Kidney (tissue), 22 donors: ENCODE measurements around the gene RNU7-1. TPM values are rescaled to one million over a fixed set of nuclear protein-coding genes. Genes with fewer than 3 reads are reported as not detected.

Experiments
- DNase-seq, 5 donors: peaks; one replicate each; pipeline ENCODE4 v3.0.0-alpha.2; 2013 to 2020
- FAIRE-seq: peaks from 2 replicates; lab custom pipeline; 2012; peaks lifted over from hg19 to GRCh38; lab: Jason Lieb, UNC
- H3K27ac ChIP-seq, 2 donors: one replicate each; pipeline ENCODE4 v1.7.0; 2013; ENCODE audit warnings: low read depth in 2 of 2, low read length in 2 of 2, inconsistent platforms in 1 of 2
- H3K27me3 ChIP-seq: one replicate; pipeline ENCODE4 v1.7.1; 2013; ENCODE audit warnings: low read length, inconsistent platforms; ENCODE audit not compliant: control insufficient read depth, insufficient read depth
- H3K36me3 ChIP-seq, 3 donors: one replicate each; pipeline versions ENCODE4 v1.7.0 to v1.7.1; 2013; ENCODE audit warnings: low read length in 3 of 3, control low read depth in 1 of 3, inconsistent platforms in 1 of 3; ENCODE audit not compliant: insufficient read depth in 3 of 3, control insufficient read depth in 2 of 3
- H3K4me1 ChIP-seq, 3 donors: one replicate each; pipeline versions ENCODE4 v1.7.0 to v1.7.1; 2013; ENCODE audit warnings: low read length in 3 of 3, inconsistent platforms in 1 of 3, low read depth in 1 of 3; ENCODE audit not compliant: control insufficient read depth in 2 of 3, insufficient read depth in 2 of 3
- H3K4me3 ChIP-seq, 3 donors: one replicate each; pipeline versions ENCODE4 v1.7.0 to v1.8.1; 2013; ENCODE audit warnings: low read length in 3 of 3, control low read depth in 1 of 3, inconsistent platforms in 1 of 3
- H3K9ac ChIP-seq, 3 donors: one replicate each; pipeline versions ENCODE4 v1.7.0 to v1.7.1; 2013; ENCODE audit warnings: low read length in 3 of 3, control low read depth in 1 of 3, inconsistent platforms in 1 of 3
- H3K9me3 ChIP-seq, 3 donors: one replicate each; pipeline versions ENCODE4 v1.7.0 to v1.7.1; 2013; ENCODE audit warnings: low read length in 3 of 3, control low read depth in 1 of 3, inconsistent platforms in 1 of 3; ENCODE audit not compliant: control insufficient read depth in 2 of 3, insufficient read depth in 1 of 3
- CTCF ChIP-seq: IDR thresholded peaks from 3 replicates; pipeline ENCODE4 v1.5.1; 2012; ENCODE audit warnings: mild to moderate bottlenecking, moderate library complexity, borderline replicate concordance; ENCODE audit not compliant: insufficient read depth; ENCODE audit errors: extremely low read depth
- intact Hi-C: fragments of 100-400 bp; cut with DNase I; formaldehyde crosslinking; loops from one replicate; pipeline ENCODE4 v1.11.1; 2022
- long read RNA-seq, 10 donors: library from polyadenylated mRNA in 1 of 10; unstranded in 1 of 10; transcript quantifications; one replicate each; pipeline ENCODE4 v2.0.0 and lab custom pipeline, GENCODE V29; 2021 to 2026
- polyA plus RNA-seq: library from polyadenylated mRNA; stranded (reverse); fragments of 350-450 nt; fragmentation: Illumina TruSeq; extraction: RNeasy Lipid Tissue Mini Kit (QIAGEN cat#74804); gene quantifications from one replicate; pipeline ENCODE4 v1.2.3, GENCODE V29; 2014; ENCODE audit warnings: low read depth, low replicate concordance; ENCODE audit not compliant: insufficient read depth
- total RNA-seq: library from RNA; stranded (reverse); fragmentation: NEBNext Ultra II Directional; extraction: Animal tissue kit (Norgen Biotek cat#: 25700); gene quantifications from one replicate; pipeline ENCODE4 v1.2.1, GENCODE V29; 2021
- donor health status: control.
- donor health status: control.
- donor health status: control.
- donor health status: control.
- donor health status: control.
- donor health status: DM: yes; HTN: yes; CAD: no.
- donor health status: Normal renal cell carcinoma (clear cell type).

RNU7-1 gene
- not detected for total RNA-seq
- not detected for polyA plus RNA-seq
- long read RNA-seq, donor 1, partial matches to known transcripts, result 0 of 1 reads
- long read RNA-seq, donor 1, other reads (novel, unspliced or antisense), result 0 of 1 reads
- long read RNA-seq, donor 2, partial matches to known transcripts, result 0 of 2 reads
- long read RNA-seq, donor 2, other reads (novel, unspliced or antisense), result 0 of 2 reads
- long read RNA-seq, donor 3, partial matches to known transcripts, result 0 of 4 reads
- long read RNA-seq, donor 3, other reads (novel, unspliced or antisense), result 0 of 4 reads
- long read RNA-seq, donor 4, partial matches to known transcripts, result 0 of 1 reads
- long read RNA-seq, donor 4, other reads (novel, unspliced or antisense), result 0 of 1 reads
- long read RNA-seq, donor 5, partial matches to known transcripts, result 0 of 1 reads
- long read RNA-seq, donor 5, other reads (novel, unspliced or antisense), result 0 of 1 reads
- long read RNA-seq, donor 6, partial matches to known transcripts, result 0 of 2 reads
- long read RNA-seq, donor 6, other reads (novel, unspliced or antisense), result 0 of 2 reads
- long read RNA-seq, donor 7, result 0 reads
- long read RNA-seq, donor 8, result 0 reads
- long read RNA-seq, donor 9, partial matches to known transcripts, result 0 of 3 reads
- long read RNA-seq, donor 9, other reads (novel, unspliced or antisense), result 0 of 3 reads
- long read RNA-seq, donor 10, partial matches to known transcripts, result 0 of 1 reads
- long read RNA-seq, donor 10, other reads (novel, unspliced or antisense), result 0 of 1 reads

DNA sequence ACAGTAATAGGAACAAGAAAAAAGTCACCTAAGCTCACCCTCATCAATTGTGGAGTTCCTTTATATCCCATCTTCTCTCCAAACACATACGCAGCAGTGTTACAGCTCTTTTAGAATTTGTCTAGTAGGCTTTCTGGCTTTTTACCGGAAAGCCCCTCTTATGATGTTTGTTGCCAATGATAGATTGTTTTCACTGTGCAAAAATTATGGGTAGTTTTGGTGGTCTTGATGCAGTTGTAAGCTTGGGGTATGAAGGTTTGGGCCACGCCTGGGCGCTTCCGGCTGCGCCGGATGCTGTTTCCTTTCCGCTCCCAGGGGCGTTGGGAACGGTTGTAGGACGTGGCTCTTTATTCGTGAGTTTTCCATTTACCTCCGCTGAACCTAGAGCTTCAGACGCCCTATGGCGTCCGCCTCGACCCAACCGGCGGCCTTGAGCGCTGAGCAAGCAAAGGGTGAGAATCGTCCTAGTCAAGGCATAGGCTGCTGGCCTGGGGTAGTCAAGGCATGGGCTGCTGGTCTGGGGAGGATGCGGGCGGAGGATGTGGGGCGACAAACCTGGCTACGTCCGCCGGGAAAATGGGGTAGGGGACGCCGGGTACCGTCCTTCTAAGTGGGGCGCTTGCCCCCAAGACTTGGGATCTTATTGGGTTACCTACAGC lies at the start of gene RNU7-1, which contains the start of gene C12orf57:
Gene RNU7-1 (plus strand): TSS at position 95 of the 659 bp plus-strand sequence.
Gene C12orf57 (plus strand): TSS at position 301 of the 659 bp plus-strand sequence. CDS start 100 bp downstream, at position 401.
- intact Hi-C loops, result loop anchor here (10.0 kb wide), 1 partner anchor 151 kb away; the partner anchor contains the start of gene C1R
- Histone ChIP-seq H3K36me3 (peaks cover 0 to 4% (median 3%) of the 10 kb centered on the region in 3 donors), H3K9me3 (no peaks in the 10 kb centered on the region), H3K27ac (peak within 1 kb of the TSS; percentile 96 to 97), H3K4me3 (peak within 1 kb of the TSS; percentile 84 to 89 (median 89)), H3K9ac (peak within 1 kb of the TSS; percentile 85 to 95 (median 93)), H3K27me3 (no peaks in the 10 kb centered on the region), H3K4me1 (peaks cover 0 to 27% (median 21%) of the 10 kb centered on the region in 3 donors)
- FAIRE-seq (no peak), DNase-seq (peak; percentile 88 to 97 (median 94))
- no peak for TF ChIP-seq CTCF

DNA sequence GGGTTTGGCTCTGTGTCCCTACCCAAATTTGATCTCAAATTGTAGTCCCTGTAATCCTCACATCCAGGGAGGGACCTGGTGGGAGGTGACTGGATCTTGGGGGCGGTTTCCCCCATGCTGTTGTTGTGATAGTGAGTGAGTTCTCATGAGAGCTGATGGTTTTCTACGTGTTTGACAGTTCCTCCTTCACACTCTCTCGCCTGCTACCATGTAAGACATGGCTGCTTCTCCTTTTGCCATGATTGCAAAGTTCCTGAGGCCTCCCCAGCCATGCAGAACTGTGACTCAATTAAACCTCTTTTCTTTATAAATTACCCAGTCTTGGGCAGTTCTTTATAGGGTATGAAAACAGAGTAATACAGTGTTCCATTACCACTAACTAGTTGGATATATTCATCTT lies 49.3 kb upstream of the RNU7-1 start:
- Histone ChIP-seq H3K4me1 (peaks cover 4 to 6% (median 5%) of the 10 kb centered on the region in 3 donors), H3K4me3 (no peak overlapping the region), H3K27me3 (no peaks in the 10 kb centered on the region), H3K9me3 (no peaks in the 10 kb centered on the region), H3K27ac (no peak overlapping the region), H3K9ac (no peak overlapping the region), H3K36me3 (no peaks in the 10 kb centered on the region)
- intact Hi-C loops, result no loop called here
- DNase-seq, result no peak
- no peak for FAIRE-seq
- TF ChIP-seq CTCF, result no peak

GRCh38 chr12:6896846-6897435 lies 46.7 kb upstream of the RNU7-1 start:
- Histone ChIP-seq H3K36me3 (no peaks in the 10 kb centered on the region), H3K4me1 (no peaks in the 10 kb centered on the region), H3K4me3 (no peak overlapping the region), H3K9ac (no peak overlapping the region), H3K9me3 (no peaks in the 10 kb centered on the region), H3K27ac (no peak overlapping the region), H3K27me3 (no peaks in the 10 kb centered on the region)
- intact Hi-C loops, result no loop called here
- DNase-seq, result peak in 1 of 5 donors; percentile 25
- no peak for FAIRE-seq
- TF ChIP-seq CTCF, result no peak
